T-helper 22 cell (primary cell): ENCODE data around the gene CPSF7.

Source experiments
- DNase-seq: peaks from one replicate; pipeline ENCODE4 v3.0.0-alpha.2; 2020; ENCODE audit warnings: low read depth

Gene CPSF7

GRCh38 chr11:61354208-61354607 is 75.6 kb downstream of the CPSF7 start:
- no peak for DNase-seq

- no peak for DNase-seq
Measured at GRCh38 chr11:61353131-61354067, 76.4 kb downstream of the CPSF7 start.
